OCI-LY7 (cell line): ENCODE results near the gene BAHD1.

Experiments used
- EZH2phosphoT487 ChIP-seq: fragments of 200-600 bp; sonication (generic); IDR thresholded peaks from 2 replicates; pipeline ENCODE4 v1.6.1; 2018; ENCODE audit warnings: low read depth, borderline replicate concordance, mild to moderate bottlenecking, mixed run types, antibody characterized with exemption, low read length, moderate library complexity, mixed read lengths
- TF ChIP-seq, protein P1 (sequence below): fragments of 200-600 bp; sonication (generic); conservative IDR thresholded peaks from 2 replicates; pipeline ENCODE4 v1.5.1; 2014; ENCODE audit warnings: mild to moderate bottlenecking, antibody characterized with exemption, low read length, moderate library complexity, mixed read lengths

DNA sequence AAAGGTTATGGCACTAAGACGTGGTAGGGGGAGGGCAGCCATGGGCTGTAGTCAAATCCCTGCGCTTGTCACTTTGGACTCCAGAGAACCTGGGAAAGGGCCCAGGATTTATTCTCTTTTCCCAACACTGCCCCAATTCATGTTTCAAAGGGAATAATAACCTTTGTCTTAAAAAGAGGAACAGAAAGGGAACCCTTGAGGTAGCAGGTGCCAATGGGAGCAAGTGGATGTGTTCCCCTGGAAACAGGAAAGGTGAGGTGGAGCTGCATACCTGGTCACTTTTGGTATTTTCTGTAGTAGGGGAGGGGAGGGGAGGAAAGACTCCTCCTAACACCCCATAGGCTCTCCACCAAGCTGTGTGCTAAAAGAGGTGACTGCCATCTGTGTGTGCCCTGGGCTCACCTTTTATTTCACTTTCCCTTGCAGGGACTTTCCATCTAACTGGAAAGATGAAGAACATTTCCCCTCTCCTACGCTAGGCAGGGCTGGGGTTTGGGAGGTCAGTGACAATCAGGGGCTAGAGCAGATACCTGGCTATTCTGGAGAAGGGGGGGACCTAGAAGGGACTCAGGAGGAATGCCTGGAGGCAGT, 23.9 kb downstream of the BAHD1 start:
- TF ChIP-seq, protein P1, sequence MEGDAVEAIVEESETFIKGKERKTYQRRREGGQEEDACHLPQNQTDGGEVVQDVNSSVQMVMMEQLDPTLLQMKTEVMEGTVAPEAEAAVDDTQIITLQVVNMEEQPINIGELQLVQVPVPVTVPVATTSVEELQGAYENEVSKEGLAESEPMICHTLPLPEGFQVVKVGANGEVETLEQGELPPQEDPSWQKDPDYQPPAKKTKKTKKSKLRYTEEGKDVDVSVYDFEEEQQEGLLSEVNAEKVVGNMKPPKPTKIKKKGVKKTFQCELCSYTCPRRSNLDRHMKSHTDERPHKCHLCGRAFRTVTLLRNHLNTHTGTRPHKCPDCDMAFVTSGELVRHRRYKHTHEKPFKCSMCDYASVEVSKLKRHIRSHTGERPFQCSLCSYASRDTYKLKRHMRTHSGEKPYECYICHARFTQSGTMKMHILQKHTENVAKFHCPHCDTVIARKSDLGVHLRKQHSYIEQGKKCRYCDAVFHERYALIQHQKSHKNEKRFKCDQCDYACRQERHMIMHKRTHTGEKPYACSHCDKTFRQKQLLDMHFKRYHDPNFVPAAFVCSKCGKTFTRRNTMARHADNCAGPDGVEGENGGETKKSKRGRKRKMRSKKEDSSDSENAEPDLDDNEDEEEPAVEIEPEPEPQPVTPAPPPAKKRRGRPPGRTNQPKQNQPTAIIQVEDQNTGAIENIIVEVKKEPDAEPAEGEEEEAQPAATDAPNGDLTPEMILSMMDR: no peak
- no peak for TF ChIP-seq EZH2phosphoT487
